GM18505 (cell line): ENCODE measurements around the gene GABPA.
"Not testable (repeated sequence)": the region's sequence is repeated elsewhere in the genome, so short reads cannot be mapped to it uniquely, and the experiment has no call there.

ENCODE experiments used
- ATAC-seq: cut with Tn5 transposase; IDR thresholded peaks from one replicate; pipeline ENCODE4 v1.9.1; 2021; ENCODE audit not compliant: unreplicated experiment
- POLR2A ChIP-seq: IDR thresholded peaks from 4 replicates; pipeline ENCODE4 v1.6.1; 2011; ENCODE audit warnings: borderline replicate concordance; ENCODE audit not compliant: insufficient read depth, insufficient read length; ENCODE audit errors: extremely low read depth

The GABPA gene

GRCh38 chr21:25734904-25735645, at the start of gene GABPA, which contains the start of gene ATP5PF:
TSS of gene GABPA (plus strand) at chr21:25734972. CDS start at chr21:25741599, 6,627 bp downstream.
TSS of gene ATP5PF (minus strand) at chr21:25734904. CDS start at chr21:25729794, 5,110 bp downstream.
- TF ChIP-seq POLR2A = peak; percentile 10
- ATAC-seq = peak; percentile 87

GRCh38 chr21:25687787-25688186, 47.0 kb upstream of the GABPA start:
- no peak for TF ChIP-seq POLR2A
- ATAC-seq = no peak

GRCh38 chr21:25688275-25689155, 46.3 kb upstream of the GABPA start:
- no peak for TF ChIP-seq POLR2A
- no peak for ATAC-seq

GRCh38 chr21:25689226-25689625, 45.5 kb upstream of the GABPA start:
- TF ChIP-seq POLR2A = no peak
- no peak for ATAC-seq

- no peak for ATAC-seq
- TF ChIP-seq POLR2A = no peak
These were observed 42.8 kb upstream of the GABPA start for GRCh38 chr21:25691976-25692375.

GRCh38 chr21:25695461-25695860, 39.3 kb upstream of the GABPA start:
- not testable (repeated sequence) for ATAC-seq

GRCh38 chr21:25700741-25701140, 34.0 kb upstream of the GABPA start:
- ATAC-seq = no peak
- TF ChIP-seq POLR2A = no peak

GRCh38 chr21:25701529-25701928, 33.2 kb upstream of the GABPA start:
- no peak for TF ChIP-seq POLR2A
- no peak for ATAC-seq

- no peak for TF ChIP-seq POLR2A
- ATAC-seq = no peak
These were observed 26.2 kb upstream of the GABPA start for GRCh38 chr21:25708467-25709065.

- no peak for ATAC-seq
- no peak for TF ChIP-seq POLR2A
These were observed 25.0 kb upstream of the GABPA start for GRCh38 chr21:25709684-25710265.

GRCh38 chr21:25710550-25710949, 24.2 kb upstream of the GABPA start:
- TF ChIP-seq POLR2A = no peak
- ATAC-seq = no peak

GRCh38 chr21:25714066-25714465, 20.7 kb upstream of the GABPA start:
- not testable (repeated sequence) for ATAC-seq

GRCh38 chr21:25717491-25718147, 17.2 kb upstream of the GABPA start:
- no peak for TF ChIP-seq POLR2A
- ATAC-seq = no peak
